Ammon's horn (tissue), 1 donor: ENCODE data around the gene FGF14.

ENCODE experiments used
- DNase-seq: peaks from one replicate; pipeline ENCODE4 v3.0.0-alpha.2; 2016; ENCODE audit warnings: low spot score

The FGF14 gene

DNA sequence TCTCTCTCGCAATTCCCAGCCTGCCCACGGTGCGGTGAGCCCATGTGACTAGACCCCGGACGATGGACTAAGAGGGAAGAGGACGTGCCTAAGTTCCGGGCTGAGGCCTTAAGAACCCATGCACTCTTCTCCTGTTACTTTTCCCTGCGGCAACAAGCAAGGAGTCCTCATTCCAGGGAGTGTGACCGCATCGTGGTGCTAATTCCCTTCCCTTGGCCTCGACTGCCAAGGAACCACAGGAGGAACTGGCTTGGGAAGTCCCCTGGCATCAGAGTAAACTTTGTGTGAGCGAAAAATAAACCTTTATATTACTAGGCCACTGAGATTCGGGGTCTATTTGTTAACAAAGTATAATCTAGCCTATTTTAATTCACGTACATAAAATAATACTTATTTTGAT is 34.0 kb downstream of the FGF14 start:
- DNase-seq = no peak

DNA sequence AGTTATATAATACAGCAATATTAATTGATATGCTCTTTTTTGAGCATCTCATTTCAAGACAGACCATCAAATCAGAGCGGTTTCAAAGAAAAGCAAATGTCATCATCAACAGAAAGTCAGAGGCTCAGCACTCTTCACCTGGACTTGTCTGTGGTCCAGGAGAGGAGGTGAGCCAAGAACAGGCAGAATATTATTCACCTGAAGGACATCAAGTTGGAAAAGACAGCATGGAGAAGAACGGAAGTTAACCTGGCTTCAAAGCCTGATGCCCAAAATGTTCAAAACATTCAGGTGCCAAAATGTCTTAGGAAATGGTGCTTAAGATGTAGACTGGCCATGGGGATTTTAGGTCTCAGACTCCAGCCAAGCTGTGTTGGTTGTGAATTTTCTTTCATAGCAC is 40.7 kb downstream of the FGF14 start:
- no peak for DNase-seq

DNA sequence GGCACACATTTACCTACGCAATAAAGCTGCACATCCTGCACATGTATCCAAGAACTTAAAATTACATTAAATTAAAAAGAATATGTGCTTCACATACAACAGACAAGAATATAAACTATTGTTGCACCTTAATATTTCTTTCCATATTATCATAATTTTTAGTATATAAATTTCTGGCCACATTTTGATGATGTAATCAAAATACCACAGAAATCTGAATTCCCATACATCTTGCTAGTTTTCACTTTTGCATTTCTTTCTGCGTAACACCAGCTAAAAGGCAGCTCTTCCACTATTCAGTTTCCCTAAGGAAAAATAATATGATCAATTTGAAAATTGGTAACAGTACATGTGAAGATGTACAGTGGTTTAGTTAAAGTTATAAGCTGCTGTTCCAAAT is 42.6 kb downstream of the FGF14 start:
- DNase-seq = no peak

DNA sequence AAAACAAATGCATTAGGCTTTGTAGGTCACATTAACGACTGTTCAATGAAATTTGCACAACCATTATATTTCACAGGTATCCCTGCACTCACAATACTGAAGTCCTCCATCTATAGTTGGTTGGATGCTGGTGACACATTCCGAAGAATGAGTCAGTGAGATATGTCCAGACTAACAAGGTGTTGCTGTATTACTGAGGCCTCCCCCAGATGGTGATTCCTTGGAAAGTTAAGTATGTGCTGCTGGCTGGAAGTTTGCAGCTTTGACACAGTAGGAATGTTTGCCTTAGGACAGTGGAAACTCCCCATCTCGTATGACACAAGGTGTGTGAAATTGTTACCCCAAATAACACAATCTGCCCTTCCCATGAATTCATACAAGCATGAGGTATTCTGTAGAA is 46.6 kb downstream of the FGF14 start:
- DNase-seq = no peak

DNA sequence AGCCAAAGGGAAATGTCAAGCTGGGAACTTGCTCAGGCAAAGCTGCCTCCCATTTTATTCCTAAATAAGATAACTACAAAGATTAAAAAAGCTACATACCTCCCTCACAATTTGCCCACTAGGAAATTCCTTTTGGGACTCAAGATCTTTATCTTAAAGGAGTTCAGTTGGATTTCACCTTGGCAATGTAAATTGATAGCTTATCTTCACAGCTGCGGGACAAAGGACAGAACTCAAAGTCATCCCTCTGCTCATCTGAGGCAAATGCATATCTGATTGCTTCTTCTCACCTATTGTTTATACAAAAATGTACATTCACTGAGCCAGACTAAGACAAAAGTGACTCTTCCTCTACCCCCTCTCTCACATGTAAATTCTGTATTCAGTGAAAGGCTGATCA is 47.8 kb downstream of the FGF14 start:
- DNase-seq = no peak

DNA sequence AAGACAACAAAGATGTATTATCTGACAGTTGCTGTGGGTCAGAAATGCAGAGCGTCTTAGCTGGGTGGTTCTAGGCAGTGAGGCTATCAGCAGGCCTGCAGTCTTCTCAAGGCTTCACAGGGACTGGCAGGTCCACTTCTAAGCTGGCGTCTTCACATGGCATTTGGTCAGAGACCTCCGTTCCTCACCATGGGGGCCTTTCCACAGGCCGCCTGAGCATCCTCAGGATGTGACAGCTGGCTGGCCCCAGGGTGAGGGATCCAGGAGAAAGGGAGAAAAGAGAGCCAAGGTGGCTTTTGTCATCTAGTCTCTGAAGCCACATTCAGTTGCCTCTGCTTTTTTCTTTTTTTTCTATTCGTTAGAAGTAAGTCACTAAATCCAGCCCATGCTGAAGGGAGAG is 50.3 kb downstream of the FGF14 start:
- DNase-seq = no peak

DNA sequence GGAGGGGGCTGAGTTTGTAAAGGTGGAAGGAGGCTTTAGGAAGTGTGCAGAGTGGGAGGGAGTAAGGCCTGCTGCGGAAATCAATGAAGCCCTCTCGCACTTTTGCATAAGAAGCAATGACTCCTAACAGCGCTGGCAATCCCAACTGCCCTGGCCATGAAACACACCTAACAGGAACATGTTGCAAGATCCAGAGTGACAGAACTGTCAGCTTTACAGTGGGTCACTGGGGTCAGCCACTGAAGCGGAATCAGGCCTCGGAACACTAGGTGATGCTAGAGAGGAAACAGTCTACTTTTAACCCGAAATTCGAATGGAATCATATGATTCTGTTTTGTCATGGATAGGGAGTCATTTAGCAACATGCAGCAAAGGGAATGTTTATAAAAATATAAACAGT is 54.4 kb downstream of the FGF14 start:
- DNase-seq = no peak

DNA sequence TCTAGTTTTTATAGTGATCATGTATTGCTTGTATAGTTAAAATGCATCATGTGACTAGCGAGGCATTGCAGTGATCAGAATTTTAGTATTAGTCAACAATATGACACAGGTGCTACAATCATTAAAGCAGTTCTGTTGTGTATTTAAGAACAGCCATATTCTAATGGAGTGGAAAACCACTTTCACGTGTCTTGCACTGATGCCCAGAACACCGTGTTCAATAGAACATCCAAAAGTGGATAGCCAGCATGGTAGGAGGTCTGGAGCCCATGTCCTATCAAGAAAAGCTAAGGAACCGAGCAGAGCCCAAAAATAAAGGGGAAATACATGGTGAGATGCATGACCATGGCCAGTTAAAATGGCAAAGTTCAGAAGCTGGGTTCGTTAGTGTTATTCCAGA is 55.1 kb downstream of the FGF14 start:
- no peak for DNase-seq

DNA sequence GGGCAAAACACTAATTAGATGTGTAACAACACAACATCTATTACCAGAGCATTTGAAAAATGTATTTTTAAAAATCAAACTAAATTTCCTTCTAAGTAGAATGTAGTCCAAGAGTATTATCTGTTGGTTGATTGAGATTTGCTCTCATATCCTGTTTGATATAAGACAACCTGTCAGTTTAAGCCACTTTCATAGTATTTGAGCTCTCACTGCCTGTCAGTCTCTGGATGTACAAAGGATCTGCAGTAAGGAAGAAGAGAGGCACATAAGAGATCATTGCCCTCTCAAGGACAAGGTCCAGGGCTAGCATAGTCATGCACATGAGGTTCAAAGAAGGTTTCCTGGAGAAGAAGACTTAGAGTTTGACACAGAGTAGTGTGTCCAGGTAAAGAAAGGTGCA is 57.4 kb downstream of the FGF14 start:
- DNase-seq = no peak

DNA sequence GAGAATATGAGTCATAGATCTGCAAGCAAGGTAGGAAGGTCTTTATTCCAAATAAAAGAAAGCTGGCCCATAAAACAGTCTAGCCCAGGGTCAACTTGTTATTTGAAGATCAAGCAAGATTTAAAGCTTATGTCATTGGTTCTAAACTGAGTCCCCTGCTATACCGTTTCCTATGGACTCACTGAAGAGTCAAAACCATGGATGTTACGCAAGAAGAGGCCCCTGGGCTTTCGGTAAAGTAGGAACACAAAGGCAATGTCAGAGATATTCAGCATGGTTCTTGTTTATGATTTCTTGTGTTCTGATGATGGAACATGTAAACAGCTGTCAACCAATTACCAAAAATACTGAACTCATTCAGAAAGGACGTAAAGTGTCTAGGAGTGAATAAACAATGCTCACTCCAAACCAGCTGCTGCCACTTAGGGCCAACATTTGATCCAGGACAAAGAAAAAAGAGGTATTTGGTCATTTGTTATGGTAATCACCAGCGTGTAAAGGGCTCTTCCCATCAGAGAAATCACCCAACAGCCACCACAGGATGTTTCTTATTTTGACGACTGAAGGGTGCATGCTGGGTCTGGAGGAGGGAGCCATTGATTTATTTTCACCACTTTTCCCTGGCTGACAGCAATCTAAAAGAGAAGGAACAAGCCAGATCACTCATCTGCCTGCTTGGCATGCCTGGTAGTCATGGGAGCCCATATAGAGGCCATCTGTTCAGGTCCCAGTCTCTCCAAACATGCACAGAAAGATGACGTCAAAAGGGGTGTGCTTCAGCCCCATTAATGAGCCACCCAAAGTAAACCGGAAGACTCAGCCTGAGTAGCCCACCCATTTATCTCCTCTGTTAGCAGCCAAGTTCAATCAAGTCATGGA is 68.3 kb downstream of the FGF14 start:
- no peak for DNase-seq

DNA sequence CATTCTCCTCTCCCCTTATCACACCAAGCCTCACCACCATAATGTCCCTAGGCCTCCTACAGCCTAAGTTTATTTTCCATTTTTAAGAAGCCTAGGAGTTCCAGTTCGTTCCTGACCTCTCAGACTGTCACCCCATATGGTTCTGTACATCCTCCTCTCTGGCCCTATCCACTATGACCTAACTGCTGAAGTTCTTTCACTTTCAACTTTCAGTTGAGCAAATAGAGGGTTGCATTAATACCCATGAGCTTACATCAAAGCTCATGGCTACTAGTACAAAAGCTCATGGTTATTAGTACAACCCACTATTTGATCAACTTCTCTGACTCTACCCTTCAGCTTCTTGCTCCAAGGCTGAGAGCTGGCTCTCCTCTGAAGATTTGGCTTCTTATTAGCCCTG is 72.9 kb downstream of the FGF14 start:
- DNase-seq = no peak

DNA sequence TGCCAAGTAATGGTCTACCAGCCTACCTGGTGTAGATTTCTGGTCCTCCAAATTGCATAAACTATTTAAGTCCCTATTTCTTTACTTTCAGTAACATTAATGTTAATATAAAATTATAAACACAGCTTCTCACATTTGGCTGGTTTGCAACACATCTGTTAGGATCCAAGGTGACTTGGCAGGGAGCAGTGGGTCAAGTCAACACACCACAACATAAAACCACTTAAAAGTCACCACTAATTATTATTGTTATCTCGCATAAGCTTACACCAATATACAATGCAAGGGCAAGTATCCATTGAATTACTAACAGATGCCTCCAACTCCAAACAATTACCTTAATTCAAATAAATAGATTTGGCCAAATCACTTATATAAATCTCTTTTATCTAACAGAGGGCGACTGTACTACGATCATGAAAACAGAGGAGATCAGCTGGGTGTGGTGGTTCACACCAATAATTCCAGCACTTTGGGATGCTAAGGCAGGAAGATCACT is 74.7 kb downstream of the FGF14 start:
- DNase-seq = no peak

DNA sequence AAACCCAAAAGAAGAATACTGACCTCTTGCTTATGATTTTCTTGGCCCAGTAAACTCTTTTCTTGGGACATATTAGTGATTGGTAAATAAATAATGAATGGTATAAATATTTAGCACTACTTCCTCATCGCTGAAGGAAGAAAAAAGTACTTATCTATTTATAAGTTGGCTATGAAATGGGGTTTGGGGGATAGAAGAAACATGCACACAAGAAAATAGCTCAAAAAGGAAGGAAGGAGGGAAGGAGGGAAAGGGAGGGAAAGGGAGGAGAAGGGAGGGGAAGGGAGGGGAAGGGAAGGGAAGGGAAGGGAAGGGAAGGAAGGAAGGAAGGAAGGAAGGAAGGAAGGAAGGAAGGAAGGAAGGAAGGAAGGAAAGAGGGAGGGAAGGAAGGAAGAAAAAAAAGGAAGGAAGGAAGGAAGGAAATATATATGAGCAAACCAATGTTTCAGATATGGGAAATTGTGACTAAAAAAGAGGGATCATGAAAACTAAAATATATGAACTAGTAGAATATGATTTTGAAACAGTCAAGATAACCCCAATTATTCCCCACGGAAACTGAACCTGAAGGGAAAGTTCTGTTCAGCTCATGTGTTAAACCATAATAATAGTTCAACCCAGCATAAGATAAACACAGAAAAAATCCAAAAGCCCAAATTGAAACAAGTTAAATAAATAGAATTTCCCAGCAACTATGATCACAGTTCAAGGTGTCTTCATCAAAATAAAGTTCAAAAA is 75.3 kb downstream of the FGF14 start:
- DNase-seq = no peak

DNA sequence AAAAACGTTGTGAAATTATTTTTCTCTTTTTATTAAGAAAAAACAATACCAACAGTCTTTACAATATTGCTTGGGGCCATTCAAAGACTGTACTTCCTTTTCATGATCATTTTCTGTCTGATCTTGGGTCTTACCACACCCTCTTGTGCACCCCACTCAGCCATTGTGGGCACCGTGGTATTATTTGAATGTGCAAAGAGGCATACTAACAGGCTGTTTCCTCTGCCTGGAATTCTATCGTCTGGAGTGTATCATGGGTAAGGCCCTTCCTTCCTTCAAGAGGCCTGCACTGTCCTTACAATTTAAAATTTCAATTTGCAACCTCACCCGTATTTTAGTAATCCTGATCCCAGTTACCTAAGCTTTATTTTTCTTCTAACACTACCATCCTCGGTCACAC is 76.5 kb downstream of the FGF14 start:
- no peak for DNase-seq

DNA sequence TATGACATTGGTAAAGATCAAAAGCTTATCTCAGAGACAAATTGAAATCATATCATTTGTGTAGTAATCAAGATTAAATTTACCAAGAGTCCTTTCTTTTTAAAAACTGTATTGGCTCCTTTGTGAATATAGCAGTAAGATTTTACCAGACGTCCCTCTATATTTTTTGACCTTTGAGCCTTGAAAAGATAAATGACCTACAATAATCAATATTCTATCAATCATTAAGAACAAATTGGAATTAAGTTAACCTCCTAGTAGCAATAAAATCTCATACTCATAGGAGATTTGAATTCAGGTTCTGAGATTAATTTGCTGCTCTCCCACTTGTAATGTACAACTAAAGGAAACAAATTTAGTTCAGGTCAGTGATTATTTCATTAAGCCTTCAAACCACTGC is 78.3 kb downstream of the FGF14 start:
- DNase-seq = no peak

DNA sequence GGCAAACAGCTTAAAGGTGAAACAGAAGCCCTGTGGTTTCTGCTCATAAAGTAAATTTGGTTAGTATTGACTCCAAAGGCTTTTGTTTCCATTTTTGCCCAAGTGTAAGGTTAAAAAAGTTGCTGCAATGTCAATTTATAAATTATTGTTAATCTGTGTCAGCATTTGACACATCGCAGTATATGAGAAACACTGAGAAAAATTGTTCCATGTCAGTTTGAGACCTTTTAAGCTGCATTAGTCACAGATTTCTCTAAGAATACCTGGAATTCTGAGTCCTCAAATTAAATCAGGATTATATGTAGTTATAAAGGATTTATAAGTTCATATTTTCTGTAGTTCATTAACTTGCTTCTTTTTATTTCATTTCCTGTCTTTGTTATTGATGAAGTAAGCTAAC is 78.8 kb downstream of the FGF14 start:
- no peak for DNase-seq

DNA sequence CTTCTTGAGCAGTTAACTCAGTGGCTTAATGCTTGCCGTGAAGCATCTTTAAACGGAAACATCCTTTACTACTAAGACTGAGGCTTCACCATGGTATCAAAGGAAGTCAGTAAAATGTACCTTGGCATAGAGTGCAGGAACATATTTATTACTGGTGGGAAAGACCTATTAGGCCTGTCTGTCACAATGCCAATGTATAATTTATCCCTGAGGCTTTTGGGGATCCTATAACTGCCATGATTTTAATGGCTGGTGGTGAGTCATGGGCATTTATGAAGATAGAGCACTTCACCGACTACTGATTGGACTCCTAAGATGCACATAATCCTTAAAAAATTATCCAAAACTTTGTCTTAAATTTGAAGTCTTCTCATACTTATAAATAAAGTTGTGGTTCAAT is 79.6 kb downstream of the FGF14 start:
- DNase-seq = no peak

DNA sequence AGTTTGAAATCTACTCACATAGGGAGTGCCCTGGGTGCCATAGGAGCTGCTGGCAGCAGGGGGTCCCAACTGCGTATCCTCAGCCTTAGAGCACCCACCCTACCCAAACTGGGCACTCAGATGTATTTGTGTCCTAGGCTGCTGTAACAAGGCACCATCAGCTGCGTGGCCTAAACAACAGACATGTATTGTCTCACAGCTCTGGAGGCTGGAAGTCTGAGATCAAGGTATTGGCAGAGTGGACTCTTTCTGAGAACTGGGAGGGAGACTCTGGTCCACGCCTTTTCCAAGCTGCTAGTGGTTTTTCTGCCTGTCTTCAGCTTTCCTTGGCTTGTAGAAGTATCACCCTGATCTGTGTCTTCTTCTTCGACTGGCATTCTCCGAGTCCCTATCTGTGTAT is 83.6 kb downstream of the FGF14 start:
- no peak for DNase-seq

DNA sequence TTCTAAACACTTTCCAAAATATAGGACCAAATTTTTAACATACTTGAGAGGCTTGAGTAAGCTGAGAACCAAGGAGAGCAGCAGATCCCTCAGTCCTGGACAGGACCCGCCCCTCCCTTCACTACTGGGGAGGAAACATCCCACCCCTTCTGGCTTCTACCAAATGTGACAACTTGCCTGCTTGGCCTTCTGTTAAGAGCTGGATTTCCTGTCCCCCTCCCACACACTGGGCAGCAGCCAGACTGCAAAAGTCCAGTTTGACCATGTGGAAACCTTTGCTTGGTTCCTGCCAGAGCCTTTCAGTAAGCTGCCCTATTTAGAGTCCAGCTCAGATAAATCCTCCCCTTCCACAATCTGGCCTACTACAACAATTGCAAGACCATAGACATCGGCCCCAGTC is 84.3 kb downstream of the FGF14 start:
- DNase-seq = peak; percentile 57

DNA sequence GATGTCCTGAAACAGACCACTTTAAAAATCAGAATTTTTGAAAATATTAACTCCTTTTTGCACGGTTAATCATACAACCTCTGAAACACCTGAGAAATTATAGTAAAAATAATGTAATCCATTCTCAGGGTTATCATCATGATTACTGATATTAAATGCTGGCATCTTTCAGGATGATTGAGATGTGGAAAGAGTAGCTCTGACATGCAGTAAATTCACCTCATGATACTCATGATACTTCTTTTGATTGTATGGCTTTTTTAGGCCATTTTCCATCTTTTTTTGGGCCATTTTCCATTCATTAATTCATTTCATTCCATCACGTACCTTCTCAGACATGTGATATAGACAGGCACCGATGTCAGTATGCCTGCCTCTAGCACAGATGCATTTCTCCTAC is 85.1 kb downstream of the FGF14 start:
- DNase-seq = no peak

DNA sequence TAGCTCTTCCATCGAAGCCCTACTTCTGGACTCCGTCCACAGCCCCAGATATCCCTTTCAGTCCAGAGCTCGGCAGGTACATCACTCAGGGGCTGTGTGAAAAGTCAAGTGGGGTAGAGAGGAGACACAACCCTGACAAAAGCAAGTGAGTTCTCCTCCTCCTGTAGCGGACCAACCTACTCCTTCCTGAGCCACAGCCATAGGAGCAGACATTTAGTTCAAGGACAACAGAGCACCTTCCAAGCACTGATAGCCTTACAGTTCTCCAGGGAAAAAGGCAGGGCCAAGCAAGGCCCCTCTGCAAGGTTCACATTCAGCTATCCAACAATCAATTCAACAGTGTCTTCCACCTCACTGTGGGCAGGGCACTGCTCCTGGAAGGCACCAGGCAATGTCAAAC is 89.0 kb downstream of the FGF14 start:
- no peak for DNase-seq

DNA sequence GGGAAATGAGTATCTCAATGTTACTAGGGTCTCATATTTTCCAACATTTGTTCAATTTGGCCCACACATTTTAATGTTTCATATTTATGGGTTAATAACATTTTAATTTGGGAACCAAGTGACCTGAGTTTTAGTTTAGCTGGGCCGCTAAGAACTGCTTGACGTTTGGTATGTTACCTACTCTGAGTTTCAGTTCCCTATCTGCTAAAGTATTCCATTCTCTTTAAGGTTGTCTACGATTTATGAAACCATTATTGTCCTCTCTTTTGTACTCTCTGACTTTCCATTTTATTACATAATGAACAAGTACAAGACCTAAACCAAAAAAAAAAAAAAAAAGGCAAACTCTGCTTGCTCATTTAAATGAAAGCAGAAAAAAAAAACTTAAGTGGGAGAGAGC is 89.9 kb downstream of the FGF14 start:
- DNase-seq = no peak

DNA sequence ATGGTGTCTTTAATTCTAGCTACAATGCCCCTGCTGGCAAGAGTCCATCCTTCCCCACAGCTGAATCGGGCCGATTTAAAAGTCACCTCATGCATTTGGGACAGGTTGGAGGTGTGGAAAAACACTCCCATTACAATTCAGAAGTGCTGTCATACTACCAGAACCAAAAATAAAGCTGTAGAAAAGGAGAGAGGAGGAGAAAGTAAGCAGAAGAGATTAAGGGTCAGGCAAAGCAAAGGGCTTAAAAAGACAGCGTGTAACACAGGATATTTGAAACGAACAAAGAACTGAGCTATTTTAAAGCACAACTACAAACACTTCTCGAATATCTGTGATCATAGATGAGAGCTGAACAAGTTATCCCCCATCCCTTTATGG is 90.4 kb downstream of the FGF14 start:
- no peak for DNase-seq
